GM12878 (cell line): Measurements from ENCODE around the gene ABHD17C. TPM values are rescaled to one million over a fixed set of nuclear protein-coding genes. Genes with fewer than 3 reads are reported as not detected.

ENCODE experiments used
- CHD1 ChIP-seq: IDR thresholded peaks from 2 replicates; pipeline ENCODE4 v1.6.1; 2012; ENCODE audit warnings: low read depth, low read length, improper control_type of control experiment
- MXI1 ChIP-seq: fragments of 150-350 bp; IDR thresholded peaks from 2 replicates; pipeline ENCODE4 v1.6.1; 2011; ENCODE audit warnings: low read depth, mild to moderate bottlenecking, inconsistent platforms, low read length, improper control_type of control experiment
- PKNOX1 ChIP-seq: fragments of 450-650 bp; IDR thresholded peaks from 2 replicates; pipeline ENCODE4 v1.6.1; 2016; ENCODE audit warnings: mild to moderate bottlenecking
- POLR2A ChIP-seq: IDR thresholded peaks from 2 replicates; pipeline ENCODE4 v1.6.1; 2011; ENCODE audit warnings: low read depth, mild to moderate bottlenecking, low read length
- RB1 ChIP-seq: fragments of 450-650 bp; formaldehyde crosslinking; IDR thresholded peaks from 2 replicates; pipeline ENCODE4 v1.6.1; 2017; ENCODE audit warnings: mild to moderate bottlenecking, borderline replicate concordance
- RCOR1 ChIP-seq: conservative IDR thresholded peaks from 2 replicates; pipeline ENCODE4 v1.6.1; 2012; ENCODE audit warnings: low read depth, low read length, improper control_type of control experiment
- SMARCA5 ChIP-seq: fragments of 450-650 bp; IDR thresholded peaks from 2 replicates; pipeline ENCODE4 v1.6.1; 2017; ENCODE audit warnings: mild to moderate bottlenecking
- YBX1 ChIP-seq: fragments of 450-650 bp; IDR thresholded peaks from 2 replicates; pipeline ENCODE4 v1.6.1; 2016; ENCODE audit warnings: antibody characterized with exemption
- ZBTB11 ChIP-seq: fragments of 450-650 bp; formaldehyde crosslinking; IDR thresholded peaks from 2 replicates; pipeline ENCODE4 v1.5.0; 2022; ENCODE audit warnings: mild to moderate bottlenecking, missing genetic modification characterization
- polyA plus RNA-seq, 11 experiments: library from polyadenylated mRNA; depleted of rRNA in 4 of 11; unstranded in 6 of 11; stranded (reverse) in 5 of 11; fragments of >200 nt; fragmentation: Nextera tagmentation in 4 of 11; fragmentation: Illumina TruSeq in 1 of 11; extraction: Ambion mirVana in 4 of 11; extraction: Trizol in 1 of 11; gene quantifications; 1 replicate in 1 of 11; 2 replicates in 10 of 11; pipeline versions ENCODE4 v1.2.1 to v1.2.3, GENCODE V29; 2011 to 2016; ENCODE audit warnings: inconsistent platforms in 2 of 11, missing spikeins in 2 of 11, low read depth in 1 of 11
- total RNA-seq, 4 experiments: library from RNA; depleted of rRNA in 3 of 4; stranded (reverse); fragments of >200 nt in 3 of 4; fragmentation: Illumina TruSeq in 1 of 4; extraction: Trizol in 1 of 4; gene quantifications; 2 replicates each; pipeline versions ENCODE4 v1.2.1 to v1.2.3, GENCODE V29; 2013 to 2021

ABHD17C gene
- total and polyA plus RNA-seq, 10 of the 15 experiments (the other 5 are each of a cell fraction or from before 2014, with no cell fraction given) = 0.92 to 11.4 (median 5.5) TPM

- TF ChIP-seq ZBTB11 (no peak), CHD1 (no peak), RCOR1 (no peak), SMARCA5 (no peak), POLR2A (no peak), RB1 (no peak), PKNOX1 (no peak), MXI1 (no peak), YBX1 (no peak)
Observed at GRCh38 chr15:80801891-80802680, 107.0 kb downstream of the ABHD17C start (continued).
